HuH-7.5 (cell line): ENCODE data around the gene DNAL1.

Experiments used
- DNase-seq: peaks from one replicate; pipeline ENCODE4 v3.0.0; 2011; ENCODE audit warnings: low spot score

DNAL1 gene

DNA sequence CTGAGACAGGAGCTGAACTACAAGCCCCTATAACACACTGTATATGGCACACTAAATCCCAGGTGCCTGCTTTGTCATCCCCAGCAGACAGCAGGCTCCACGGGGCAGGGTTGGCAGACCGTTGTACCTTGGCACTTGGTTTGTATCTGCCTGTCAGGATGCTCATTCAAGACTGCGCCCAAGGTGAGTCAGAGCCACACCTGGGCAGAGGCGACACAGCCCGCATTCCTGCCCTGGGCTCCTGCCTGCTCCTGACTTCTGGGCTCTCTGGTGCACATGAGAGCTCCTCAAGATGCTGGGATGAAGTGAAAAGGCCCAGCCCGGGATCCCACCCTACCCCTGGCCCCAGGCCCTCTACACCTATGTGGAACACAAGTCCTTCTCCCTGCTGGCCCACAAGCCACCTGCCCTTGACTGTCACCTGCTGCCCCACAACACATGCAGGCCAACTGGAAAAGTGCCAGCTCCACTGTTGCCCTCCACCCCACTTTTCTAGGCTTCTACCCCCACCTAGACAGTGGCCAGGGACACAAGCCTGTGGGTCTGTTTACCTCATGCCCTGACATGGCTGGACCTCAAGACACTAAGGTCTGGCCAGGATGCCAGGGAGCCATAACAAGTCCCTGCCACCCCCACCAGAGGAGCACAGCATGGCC is 100.2 kb downstream of the DNAL1 start:
- no peak for DNase-seq

DNA sequence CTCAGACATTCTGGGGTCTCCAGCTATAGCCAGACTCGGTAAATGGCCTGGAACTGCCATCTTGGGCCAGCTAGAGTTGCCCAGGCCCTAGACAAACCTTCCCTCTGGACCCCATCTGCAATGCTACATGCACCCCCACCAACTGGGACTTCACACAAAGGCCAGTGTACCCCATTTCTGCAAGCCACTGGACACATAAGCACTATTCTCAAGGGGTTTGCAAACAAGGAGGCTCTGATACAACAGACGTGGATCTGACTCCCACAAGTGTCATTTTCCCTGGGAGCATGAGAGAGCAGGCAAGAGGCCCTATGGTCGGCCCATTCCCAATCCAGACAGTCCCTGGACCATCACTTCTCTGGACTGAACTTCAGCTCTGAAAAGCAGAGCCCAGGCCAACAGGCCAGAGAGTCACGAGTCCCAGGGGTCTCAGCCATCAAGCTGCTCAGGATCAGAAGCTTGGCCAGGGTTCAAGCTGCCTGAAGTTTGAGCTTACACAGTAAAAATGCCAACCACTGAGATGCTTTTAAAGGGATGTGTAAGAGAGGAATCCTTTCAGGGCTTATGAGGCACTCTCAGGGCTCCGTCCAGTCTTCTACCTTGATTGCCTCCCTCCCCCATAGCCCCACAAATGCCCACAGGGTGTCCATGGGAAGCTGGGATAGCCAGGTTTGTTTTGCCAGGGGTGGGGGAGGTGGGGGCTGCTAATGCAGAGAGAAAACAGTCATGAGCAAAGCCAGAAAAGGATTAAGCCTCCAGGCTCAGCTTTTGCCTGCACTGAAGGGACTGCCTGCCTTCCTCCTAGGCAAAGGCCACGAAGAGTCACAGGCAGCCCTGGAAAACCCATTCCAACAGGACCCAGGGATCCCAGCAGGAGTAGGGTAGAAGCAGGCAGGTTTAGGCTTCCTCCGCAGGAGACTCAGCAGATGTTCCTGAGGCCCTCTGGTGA is 101.1 kb downstream of the DNAL1 start:
- no peak for DNase-seq

DNA sequence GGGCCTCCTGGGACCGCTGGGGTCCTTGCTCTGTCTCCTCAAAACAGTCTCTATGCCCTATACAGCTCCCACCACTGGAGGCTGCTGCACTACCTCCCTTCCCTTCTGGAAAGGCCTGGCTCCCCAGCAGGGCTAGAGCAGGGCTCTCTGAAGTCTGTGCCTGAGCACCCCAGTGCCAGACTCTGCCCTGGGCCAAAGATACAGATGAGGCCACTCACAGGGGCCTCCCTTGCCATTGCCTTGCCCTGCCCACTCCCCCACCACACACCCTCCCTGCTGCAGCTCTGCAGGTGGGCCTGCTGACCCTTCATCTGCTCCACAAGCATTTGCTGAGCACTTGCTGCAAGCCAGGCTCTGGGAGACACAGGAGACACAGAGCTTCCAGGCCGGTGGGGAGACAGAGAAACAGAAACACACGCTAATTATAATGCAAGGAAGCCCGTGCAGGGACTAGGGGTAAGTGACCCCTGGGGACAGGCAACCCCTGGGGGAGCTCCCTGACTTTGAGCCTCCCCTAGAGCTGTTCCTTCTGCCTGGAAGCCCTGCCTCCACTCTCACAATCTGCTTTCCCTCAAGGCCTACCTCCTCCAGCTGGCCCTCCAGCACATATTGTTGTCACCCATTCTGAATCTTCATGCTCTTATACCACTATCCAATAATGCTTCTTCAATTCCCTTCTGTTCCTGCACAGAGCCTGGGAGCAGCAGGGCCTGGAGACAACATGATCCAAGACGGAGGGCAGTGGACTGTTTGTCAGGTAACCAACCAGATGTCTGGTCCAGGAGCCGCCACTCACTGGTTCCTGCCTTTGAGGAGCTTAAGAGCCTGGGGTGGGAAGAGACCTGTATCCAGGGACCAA is 102.0 kb downstream of the DNAL1 start:
- no peak for DNase-seq

DNA sequence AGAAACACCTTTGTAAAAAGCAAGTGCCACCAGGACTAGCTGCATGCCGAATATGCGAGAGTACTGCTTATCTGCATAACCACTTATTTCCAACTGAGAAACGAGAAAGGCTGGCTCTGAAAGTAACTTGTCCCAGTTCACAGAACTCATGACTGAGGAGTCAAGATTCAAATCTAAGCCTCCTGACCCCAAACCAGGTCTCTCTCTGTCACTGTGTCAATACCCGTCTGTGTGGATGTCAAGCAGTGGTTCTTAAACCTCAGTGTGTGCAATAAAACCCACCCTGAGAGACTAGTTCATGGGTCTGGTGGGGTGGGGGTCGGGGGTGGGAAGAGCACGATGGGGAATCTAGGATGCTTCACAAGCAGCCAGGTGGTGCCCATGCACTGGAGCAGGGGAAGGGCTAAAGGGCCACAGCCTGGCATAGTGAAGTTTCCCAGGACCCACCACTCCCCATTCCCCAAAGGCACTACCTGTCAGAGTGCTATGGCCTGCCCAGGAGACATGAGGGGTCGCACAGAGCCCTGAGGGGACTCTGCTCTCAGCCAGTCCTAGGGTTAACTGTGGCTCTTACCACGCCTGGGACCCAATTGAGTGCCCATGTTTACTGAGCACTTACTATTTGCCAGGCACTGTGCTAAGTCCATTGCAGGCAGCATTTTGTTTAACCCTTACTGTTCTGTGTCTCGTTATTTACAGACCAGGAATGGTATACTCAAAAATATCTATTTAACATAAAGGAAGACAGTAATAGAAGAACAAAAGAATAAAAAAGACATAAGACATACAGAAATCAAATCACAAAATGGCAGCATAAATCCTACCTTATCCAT is 102.8 kb downstream of the DNAL1 start:
- DNase-seq, result no peak

DNA sequence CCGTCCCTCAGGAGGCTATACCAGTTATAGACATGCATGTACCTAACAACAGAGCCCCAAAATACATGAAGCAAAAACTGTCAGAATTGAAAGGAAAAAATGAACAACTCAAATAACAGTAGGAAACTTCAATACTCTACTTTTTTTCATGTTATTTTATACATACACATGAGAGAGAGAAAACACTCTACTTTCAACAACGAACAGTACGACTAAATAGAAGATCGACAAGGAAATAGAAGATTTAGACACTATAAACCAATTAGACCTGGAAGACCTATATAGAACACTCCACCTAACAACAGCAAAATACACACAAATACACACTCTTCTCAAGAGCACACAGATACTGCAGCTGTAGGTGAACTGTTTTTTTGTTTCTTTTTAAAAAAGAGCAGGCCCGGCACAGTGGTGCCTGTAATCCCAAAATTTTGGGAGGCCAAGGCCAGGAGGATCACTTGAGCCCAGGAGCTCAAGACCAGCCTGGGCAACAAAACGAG is 104.1 kb downstream of the DNAL1 start:
- DNase-seq, result no peak

DNA sequence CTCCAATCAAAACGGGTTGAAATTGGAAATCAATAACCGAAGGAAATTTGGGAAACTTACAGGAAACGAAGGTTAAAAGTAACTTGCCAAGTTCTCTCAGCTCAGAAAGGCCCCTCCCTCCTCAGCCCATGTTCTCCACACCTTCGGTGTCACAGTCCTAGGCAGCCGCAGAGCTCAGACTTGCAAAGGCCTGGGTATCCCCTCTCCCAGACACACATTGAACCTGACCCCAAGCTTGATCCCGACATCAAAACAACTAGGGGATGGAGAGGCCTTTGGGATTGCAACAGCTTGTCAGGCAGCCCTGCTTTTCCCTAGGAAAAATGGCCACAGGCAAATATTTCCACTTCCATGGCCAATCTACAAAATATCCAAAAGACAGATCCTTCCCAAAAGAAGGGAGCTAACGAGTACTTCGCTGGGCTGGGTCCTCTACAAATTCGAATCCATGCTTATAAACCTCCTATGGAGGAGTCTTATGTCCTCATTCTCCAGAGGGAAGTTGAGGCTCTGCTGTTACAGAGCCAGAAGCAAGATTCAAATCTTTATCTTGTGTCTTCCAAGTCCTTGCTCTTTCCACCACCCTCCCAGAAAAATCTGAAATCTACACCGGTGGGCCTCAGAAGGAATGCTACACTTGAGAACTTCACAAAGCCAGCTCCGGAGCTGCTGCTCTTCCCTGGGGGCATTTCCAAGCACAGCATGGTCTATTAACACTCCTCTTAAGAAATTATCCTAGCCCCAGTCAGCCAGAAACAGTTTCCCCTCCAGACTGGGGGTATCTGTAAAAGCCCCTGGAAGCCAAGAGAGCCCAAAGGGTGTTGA is 105.1 kb downstream of the DNAL1 start:
- no peak for DNase-seq

DNA sequence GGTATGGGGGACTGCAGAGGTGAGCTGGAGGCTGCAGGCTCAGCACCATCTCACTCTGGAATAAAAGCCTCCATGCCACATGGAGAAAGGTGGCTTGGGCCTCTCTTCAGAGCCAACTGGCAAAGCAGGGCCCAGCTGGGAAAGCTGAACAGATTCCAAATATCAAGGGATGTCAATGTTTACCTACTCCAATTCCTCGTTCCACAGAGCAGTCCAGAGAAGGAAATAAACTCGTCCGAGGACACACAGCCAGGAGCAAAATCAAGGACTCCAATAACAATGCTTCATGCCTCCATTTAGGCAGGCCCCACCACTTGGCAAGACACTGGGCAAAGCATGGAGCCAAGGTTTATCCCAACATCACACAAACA is 105.7 kb downstream of the DNAL1 start:
- DNase-seq, result no peak

DNA sequence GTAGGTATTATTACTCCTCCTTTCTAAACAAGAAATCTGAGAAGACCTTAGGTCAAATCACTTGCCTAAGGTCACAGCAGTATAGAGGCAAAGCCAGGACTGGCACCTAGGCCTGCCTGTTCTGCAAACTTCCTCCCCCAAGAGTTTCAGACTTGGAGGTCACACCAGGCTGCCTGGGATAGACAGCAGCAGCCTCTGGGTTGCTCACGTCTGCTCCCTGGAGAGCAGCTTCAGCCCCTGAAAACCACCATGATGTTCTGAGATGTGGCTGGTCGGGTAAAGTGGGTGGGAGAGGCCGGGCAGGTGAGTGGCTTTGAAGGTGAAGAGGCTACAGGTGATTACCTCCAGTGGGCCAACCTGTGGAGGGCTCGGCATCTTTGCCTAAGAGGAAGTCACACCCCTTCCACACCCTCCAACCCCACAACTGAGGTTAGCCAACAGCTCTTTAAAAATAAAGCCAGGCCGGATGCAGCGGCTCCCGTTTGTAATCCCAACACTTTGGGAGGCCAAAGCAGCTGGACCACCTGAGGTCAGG is 106.4 kb downstream of the DNAL1 start:
- no peak for DNase-seq

DNA sequence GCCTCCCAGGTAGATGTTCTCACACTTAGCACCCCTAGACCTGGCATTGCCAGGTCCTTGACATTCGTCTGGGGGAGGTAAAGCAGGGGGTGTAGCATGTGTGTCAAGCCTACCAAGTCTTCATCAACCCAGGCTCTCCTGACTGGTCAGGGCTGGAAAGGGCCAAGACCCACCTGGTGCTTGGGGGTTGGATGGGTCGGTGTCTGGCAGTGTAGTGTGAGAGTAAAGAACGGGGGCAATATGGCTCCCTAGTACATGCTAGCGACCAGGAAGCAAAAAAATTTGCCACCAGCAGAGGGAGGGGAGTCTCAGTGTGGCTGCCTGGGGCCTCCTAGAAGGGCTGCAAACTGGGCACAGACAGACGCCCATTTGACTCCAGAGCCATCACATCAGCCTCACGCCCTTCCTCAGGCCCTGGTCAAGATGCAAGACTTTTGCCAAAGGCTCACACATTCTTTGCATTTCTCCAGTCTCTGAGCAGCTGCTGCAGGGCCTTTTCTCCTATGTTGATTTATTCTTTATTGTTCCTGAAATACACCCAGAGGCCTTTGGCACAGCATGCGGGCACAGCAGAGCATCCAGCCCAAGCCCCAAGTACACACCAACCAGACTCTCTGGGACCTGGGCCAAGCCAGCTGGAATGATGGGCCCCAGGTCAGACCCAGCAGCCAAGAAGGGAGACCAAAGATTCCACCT is 107.7 kb downstream of the DNAL1 start:
- no peak for DNase-seq
